HG03039 (cell line): ENCODE data around the gene ZNF579.
A peak's percentile ranks its signal among the peaks of the same experiment; 100 is the strongest.

Experiments
- ATAC-seq: cut with Tn5 transposase; IDR thresholded peaks from one replicate; pipeline ENCODE4 v1.9.1; 2021; ENCODE audit warnings: mild to moderate bottlenecking, moderate library complexity; ENCODE audit not compliant: unreplicated experiment

Gene ZNF579

DNA sequence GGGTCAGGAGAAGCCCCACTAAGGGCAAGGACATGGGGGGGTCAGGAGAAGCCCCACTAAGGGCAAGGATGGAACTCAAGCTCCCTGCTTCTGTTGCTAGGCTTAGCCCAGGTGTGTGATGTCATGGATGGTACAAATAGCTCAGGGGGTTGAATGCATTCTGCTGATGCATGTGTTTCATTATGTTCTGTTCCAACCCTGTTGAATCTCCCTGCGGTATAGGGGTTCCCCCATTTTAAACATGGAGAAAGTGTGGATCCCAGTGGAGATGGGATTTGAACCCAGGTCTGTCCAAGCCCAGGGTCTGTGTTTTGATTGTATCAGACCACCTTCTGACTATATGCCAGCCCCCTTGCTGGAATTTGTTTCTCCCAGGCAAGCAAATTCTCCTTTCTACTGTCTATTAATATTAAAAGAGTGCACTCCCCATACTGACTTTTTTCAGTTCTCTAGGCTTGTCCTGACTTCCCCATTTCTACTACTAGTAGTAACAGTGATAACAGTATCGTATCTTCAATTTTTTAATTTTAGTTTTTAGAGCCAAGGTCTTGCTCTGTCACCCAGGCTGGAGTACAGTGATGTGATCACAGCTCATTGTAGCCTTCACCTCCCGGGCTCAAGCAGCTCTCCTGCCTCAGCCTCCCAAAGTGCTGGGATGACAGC lies 31.5 kb upstream of the ZNF579 start:
- no peak for ATAC-seq

DNA sequence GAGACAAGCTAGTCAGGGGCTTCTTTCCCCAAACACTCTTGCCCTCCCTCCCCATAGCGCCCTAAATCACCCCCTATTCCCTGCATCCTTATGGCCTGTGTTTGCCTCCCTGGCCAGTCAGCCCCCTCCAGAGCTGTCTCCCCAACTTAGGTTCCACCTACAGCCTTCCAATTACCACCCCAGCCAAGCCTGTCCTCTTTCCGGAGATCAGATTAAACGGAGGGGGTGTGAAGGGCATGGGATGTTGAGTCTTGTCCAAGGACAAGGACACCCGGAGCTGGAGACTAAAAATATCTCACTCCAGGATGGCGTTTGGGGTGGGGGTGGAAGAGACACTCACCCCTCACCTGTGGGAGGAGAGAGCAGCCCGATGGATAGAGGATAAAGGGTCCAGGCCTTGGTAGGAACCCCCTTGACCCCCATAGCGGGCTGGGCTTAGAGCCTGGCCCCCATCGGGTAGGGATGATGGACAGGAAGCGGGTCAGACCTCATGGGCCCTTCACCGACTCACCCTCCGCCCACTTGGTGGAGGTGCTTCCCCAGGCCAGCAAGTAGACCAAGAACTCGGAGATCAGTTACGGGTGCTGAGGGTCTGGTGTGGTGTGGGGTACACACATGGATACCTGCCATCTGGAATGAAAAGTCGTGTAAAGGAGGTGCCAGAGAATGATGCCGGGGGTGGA lies 30.8 kb upstream of the ZNF579 start:
- ATAC-seq: no peak

DNA sequence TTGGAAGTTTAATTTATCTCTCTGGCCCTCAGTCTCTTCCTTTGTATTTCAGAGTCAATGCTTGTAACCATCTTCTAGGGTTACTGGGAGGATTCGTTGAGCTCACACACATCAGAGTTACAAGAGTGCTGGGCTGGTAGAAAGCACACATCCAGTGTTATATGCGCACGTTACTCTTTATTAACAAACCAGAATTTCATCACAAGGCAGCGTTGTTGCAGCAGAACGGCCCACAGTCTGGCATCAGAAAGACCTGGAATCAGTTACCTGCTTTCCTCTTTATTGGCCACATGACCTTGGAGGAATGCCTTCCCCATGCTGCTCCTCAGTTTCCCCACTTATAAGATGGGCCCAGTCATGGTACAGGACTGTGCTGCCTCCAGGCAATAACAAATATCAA lies 28.7 kb upstream of the ZNF579 start:
- ATAC-seq: no peak

DNA sequence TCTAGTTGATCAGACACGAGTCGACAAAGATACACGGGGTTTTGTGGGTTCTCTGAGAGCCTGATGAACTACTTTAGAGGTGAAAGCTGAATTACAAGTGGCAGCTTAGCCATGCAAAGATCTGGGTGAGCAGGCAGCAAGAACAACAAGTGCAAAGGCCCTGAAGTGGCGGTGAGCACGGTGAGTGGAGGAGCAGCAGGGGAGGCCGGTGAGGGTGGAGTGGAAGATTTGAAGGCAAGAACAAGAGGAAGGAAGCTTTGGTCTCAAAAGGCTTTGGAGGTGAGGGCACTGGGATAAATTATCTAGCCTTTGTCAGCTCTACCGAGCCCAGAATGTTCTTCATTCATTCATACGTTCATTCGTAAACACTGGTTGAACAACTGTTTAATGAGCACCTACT lies 26.2 kb upstream of the ZNF579 start:
- ATAC-seq: no peak

DNA sequence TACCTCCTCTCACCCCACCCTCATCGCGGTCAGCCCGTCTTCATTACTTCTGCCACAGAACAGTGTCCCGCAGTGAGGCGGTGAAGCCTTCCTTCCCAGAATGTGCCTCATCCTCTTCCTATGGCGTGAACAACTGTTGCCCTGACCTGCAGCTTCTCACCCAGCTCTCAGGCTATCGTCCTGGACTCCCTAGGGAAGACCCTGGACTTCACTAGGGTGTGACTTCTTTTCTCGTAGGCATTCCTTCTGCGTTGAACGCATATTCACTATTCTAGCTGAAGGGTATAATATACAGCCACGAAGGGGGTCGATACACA lies 25.8 kb upstream of the ZNF579 start:
- ATAC-seq: no peak

DNA sequence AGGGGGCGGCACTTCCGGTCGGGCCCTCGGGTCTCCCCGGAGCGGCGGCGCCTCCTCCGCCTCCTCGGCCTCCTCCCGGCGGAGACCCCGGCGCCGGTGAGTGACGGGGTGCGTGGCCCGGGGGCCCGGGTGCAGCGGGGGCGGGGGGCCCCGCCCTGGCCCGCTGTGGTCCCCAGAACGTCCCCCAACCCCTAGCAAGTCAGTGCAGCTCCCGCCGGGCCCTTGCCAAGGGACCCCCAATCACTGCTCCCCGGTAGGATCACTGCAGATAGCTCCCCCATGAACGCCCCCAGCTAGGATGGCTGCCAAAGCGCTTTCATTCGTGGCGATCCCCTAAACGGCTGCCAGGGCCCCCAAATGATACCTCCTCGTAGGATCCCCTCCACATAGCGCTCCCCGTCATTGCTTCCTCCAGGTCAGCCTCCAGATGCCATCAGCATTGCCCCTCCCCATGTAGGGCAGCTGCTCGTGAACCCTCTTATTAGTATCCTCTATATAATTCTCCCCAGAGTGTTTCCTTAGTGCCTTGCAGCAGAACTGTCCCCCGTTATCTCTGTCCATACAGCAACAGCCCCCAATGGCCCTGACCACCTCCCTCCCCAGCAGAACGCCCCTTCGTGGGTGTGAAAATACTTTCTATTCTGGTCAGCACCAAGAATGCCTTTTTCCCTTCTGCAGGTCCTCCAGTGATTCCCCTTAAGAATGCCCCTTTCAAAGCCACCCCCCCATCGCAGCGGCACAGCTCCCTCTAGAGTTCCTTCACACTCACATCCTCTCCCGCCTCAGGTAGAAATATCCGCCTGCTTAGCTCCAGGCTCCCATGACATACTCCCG lies 25.2 kb upstream of the ZNF579 start, which contains the start of gene ZNF865:
ZNF865 (plus strand) TSS at position 11 of the 834 bp plus-strand sequence. CDS start 7,972 bp downstream, outside the sequence.
- ATAC-seq: peak; percentile 12

DNA sequence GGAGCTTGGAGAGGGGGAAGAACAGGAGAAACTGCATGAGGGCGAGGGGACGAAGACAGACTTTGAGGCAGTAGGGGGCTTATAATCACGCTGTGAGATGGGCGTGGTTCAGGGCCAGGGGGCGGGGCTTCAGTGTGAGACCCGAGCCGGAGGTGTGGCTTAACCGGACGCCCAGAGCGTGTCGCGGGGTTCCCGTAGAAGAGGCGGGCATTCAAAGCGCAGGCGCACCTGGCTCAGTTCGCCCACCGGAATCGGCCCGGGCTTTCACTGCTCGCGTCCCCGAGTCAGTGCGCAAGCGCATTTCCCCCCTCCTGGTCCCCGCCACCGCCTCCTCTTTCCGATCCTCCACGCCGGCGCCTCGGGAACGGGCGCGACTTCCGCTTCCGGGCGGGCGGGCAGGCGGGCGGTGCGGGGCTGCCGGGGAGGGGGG lies 24.6 kb upstream of the ZNF579 start:
- peak; percentile 65 for ATAC-seq

DNA sequence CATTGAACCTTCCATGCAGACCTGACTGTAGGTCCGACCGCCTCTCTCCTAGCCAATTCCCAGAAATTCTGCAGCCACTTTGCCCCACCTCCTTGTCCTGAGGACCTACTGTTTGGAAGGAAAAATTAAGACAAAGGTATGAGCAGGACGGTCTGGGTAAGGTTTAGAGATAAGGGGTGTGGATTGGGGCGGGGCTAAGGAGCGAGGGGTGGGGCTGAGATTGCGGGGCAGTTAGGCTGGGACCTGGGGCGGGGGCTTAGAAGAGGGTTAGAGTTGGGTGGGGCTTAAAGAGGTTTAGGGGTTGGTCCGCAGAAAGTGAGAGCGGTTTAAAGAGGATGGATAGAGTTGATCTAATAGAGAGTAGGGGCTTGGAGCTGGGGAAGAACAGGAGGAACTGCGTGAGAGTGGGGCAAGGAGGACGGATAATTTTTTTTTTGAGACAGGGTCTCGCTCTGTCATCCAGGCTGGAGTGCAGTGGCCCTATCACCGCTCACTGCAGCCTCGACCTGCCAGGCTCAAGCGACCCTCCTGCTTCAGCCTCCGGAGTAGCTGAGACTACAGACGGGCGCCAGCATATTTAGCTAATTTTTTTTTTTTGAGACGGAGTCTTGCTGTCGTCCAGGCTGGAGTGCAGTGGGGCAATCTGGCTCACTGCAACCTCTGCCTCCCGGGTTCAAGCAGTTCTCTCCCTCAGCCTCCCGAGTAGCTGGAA lies 23.1 kb upstream of the ZNF579 start:
- ATAC-seq: no peak

DNA sequence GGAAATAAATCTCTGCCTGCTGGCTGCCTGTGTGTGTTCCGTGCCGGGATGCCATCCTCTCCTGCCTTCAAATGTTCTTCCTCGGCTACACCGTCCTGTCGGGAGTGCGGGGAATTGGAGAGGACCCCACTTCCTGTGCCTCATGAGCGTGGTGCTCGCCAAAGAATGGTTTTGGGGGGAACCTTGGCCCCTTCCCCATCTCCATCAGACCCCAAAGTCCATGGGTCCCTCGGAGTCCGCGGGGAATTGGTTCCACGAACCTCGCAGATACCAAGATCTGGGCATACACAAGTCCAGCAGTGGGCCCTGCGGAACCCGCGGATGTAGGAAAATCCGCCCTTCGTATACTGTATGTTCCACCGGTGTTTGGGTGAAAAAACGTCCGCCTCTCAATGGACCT lies 22.5 kb upstream of the ZNF579 start:
- ATAC-seq: no peak

DNA sequence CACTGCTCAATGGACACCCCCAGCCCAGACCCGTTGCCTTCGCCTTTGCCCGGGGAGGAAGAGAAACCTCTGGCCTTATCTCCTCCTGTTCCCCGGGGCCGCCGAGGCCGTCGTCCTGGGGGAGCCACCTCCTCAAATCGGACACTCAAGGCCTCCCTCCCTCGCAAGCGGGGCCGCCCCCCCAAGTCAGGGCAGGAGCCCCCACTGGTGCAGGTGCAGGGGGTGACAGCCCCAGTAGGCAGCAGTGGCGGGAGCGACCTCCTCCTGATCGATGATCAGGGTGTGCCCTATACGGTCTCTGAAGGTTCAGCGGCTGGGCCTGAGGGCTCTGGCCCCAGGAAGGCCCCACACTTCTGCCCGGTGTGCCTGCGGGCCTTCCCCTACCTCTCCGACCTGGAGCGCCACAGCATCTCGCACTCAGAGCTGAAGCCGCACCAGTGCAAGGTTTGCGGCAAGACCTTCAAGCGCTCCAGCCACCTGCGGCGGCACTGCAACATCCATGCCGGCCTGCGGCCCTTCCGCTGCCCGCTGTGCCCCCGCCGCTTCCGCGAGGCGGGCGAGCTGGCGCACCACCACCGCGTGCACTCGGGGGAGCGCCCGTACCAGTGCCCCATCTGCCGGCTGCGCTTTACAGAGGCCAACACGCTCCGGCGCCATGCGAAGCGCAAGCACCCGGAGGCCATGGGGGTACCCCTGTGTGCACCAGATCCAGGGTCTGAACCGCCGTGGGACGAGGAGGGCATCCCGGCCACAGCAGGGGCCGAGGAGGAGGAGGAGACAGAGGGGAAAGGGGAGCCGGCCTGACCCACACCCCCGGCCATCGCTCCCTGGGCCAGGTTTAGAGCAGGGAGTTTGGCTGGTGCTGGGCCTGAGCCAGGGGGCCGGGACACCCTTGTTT lies 21.7 kb upstream of the ZNF579 start:
- no peak for ATAC-seq

DNA sequence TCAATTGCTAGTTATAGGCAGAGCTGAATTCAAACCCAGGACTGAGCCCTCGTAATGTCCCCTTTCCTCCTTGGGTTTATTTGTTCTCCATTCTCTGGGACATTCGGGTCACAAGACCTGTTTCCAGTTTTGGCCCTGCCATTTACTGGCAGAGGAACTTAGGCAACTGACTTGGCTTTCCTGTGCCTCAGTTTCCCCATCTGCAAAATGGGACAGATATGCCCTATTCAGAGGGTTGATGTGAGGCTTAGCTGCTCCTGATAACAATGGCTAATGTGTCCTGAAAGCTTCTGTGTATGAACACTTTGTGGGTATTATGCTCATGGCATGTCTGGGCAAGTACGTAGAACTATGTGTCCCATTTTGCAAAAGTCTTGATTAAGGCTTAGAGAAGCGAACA lies 20.4 kb upstream of the ZNF579 start:
- ATAC-seq: no peak

DNA sequence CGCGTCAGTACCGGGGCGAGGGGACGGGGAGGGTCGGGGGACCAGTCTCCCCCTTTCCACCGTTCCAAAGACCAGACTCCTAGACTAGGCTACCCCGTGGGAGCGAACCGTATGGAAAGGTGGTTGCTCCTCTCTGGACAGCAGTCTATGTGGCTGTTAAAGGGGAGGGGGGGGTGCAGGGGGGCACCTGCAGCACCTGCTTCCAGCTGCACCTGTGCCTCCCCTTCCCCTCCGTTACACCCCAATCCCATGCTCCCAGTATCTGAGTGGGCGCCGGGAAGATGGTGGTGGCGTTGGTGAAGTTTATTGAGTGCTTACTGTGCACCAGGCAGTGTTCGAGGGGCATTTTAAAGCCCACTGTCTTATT lies 20.0 kb upstream of the ZNF579 start:
- ATAC-seq: no peak

DNA sequence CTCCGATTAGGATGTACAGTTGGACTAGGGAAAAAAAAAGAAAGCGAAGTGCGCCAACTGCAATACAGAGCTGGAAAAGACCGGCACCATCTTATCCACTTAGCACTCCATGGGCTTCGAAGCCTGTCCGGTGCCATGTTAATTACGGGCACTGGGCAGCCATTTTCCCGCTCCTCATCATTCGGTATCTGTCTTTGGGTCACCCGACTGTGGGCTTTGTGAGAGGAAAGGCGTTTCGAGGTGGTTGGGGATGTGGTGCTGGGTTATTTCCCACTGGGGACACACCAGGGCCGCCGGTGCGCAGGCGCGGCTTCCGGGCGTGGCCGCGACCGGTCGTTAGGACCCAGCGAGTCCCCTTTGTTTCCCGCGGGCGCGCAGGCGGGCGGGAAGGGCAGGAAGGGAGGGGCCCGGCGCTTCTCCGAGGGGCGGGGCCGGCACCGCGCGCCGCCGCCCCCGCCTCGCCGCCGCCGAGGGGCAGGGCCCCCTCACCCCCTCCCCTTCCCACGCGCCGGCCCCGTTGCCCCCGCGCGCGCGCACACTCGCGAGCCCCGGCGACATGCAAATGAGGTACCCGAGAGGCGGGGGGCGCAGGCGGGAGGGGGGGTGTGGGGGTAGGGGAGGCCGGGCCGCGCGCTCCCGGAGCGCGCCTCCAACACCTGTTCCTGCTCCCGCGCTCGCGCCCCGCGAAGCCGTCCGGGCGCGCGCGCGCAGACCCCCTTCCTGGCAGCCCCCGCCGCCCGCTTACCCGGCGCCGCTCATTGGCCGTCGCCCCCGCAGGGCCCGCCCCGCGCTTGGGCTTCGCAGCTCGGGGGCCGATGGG lies 19.4 kb upstream of the ZNF579 start, which contains the start of gene ZNF524:
ZNF524 (plus strand) TSS at position 447 of the 820 bp plus-strand sequence. CDS start 1,825 bp downstream, outside the sequence.
- peak; percentile 33 for ATAC-seq

DNA sequence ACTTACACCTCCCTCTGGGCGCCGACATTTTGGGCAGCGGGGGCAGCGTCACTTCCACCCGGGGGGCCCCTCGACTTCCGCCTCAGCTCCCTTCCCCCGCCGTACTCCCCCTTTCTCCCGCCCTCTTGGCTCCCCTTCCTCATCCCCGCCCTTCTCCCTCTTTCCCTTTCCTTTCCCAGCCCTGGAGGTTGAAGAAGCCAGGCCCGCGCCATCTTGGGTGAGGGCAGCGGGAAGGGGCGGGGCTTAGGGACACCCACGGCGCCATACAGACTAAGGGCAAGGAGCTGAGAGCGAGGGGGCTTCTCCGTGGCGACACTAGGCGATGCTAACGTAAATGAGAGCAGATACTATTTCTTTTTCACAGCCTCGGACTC lies 18.8 kb upstream of the ZNF579 start, which contains the start of gene FIZ1:
FIZ1 (minus strand) TSS at position 50 of the 374 bp plus-strand sequence. CDS start 1,652 bp downstream, outside the sequence.
- ATAC-seq: peak; percentile 39

DNA sequence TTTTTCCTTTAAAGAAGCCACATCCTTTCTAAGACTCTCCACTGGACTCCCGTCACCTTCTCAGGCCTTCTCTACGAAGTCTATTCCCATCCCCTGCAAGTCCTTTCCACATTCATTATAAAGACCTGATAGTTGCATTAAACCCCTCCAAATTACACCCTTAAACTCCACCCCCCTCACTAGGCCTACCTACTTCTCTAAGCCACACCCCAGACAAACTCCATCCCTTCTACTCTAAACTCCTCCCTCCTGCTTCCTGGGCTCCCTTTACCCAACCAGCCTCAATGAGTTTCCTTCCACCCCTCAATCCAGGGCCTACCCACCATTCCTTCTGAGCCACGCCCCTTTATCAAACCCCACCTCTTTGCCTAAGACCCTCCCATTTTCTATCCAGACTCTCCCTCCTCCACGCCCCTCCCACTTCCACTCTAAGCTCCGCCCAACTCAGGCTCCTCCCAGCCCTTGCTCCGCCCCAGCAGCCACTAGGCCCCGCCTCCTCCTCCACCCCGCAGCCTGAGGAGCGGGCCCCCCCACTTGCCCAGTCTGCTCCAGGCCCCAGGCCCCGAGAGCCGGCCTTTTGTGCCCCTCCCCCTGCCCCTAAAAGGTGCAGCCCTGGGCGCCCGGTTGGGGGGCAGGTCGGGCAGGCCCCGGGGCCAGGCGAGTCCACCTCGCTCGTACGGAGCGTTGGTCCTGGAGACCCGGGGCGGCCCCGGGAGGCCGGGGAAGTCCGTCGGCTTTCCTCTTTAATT lies 18.2 kb upstream of the ZNF579 start:
- peak; percentile 43 for ATAC-seq

DNA sequence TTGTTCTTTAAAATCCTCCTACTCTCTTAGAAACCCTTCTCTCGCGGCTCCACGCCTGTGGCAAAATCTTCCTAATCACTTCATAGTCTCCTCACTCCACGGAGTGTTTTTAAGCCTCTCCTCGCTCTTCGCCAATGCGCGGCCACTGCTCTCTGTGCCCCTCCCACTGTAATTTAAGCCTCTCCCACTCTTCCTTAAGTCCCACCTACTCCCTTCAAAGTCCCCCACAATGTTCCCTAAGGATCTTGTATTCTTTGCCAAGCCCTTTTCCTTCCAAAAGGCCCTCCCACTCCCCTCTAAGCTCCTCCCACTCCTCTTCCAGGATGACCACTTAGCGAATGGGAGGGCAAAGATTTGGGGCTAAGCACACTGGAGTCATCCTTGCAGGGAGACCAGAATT lies 17.4 kb upstream of the ZNF579 start:
- ATAC-seq: no peak

DNA sequence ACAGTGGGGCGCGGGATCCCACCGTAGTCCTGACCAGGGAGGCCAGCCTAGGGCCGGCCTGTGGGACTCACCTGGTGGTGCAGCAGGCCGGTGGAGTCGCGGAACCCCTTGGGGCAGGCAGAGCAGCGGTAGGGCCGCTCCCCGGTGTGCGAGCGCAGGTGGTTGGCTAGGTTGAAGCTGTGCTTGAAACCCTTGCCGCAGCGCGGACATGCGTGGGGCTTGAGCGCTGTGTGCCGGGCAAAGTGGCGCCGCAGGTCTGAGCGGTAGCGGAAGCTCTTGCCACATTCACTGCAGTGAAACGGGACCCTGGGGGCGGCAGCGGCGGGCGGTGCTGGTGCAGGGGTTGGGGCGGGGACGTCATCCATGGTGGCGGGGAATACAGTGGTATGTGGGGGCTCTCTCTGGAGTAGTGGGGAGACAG lies 16.9 kb upstream of the ZNF579 start:
- ATAC-seq: no peak

DNA sequence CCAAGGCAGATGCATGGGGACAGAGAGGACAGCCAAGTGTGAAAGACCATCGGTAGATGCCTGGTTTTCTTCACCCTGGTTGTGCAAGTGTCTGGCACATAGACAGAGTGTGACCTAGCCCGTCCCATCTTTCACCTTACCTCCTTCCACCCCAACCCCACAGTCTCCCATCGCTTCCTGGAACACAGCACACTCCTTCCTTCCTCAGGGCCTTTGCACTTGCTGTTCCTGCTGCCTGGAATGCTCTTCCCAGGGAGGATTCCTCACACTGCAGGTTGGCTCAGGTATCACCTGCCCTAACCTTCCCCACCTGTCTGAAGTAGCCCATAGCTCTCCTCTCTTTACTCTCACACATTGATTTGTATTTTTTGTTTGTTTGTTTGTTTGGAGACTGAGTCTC lies 15.7 kb upstream of the ZNF579 start:
- no peak for ATAC-seq
